Stimulated activated CD4-positive, alpha-beta T cell treated with anti-CD3 and anti-CD28 coated beads, Interleukin-2, amount 100 ng/mL, for 48 hours (primary cell): ENCODE measurements around the gene FAM83D.
"Not testable (repeated sequence)": the region's sequence is repeated elsewhere in the genome, so short reads cannot be mapped to it uniquely, and the experiment has no call there.

Experiments
- DNase-seq, 2 donors: peaks; one replicate each; pipeline ENCODE4 v3.0.0-alpha.2; 2020

Gene FAM83D

DNA sequence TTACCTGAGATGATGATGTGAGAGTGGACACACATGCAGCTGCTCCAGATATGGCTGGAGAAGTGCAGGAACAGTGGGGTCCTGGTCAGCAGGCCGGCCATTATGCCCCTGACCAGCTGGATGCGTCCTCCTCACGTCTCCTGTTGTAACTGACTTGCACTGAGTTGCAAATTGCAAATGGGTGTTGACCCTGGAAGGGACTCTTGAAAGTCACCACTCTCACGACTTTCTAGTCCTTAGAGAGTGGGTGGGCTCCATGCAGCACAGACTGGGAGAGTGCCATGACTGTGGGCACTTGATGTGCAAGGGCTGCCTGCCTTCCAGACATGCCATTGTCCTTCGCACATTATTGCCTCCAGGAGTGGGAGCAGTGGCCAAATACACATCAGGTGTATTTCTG lies 10.8 kb downstream of the FAM83D start:
- no peak for DNase-seq

DNA sequence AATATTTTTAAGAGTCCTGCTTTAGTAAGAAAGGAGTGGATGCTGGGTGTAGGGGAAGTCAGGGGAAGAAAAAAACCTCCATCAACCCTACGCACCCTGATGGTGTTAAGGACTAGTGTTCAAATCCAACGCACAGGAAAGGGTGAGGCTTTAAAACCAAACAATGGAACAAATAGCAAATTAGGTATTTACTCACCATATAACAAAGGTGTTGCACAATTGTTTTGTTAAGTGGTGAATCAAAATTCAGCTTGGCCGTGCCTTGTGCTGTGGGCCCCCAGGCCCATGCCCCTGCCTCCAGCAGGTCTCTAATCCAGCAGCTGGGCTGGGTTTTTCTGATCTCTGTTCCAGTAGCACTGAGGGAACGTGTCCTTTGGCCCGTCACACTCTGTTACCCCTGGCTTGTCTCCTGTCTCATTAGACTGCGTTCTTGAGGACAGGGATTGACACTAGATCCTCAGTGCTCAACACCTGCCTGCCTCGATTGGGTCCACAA lies 11.8 kb downstream of the FAM83D start:
- no peak for DNase-seq

DNA sequence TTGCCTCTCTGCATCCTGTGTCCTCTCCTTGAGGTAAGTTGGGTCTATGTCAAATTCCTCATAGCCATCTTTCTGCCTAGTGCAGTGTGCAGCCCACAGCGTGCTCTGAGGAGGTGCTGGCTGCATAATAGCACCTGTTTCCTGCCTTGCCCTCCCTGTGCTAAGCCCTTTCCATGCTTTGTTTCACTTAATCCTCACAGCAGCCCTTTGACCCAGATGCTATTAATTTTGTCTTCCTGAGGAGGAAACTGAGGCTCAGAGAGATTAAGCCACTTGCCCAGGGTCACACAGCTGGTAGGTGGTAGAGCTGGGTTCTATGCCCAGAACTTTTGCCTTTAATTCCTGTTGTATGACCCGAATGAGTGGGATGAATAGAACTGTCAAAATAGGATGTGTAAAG lies 13.5 kb downstream of the FAM83D start:
- no peak for DNase-seq

DNA sequence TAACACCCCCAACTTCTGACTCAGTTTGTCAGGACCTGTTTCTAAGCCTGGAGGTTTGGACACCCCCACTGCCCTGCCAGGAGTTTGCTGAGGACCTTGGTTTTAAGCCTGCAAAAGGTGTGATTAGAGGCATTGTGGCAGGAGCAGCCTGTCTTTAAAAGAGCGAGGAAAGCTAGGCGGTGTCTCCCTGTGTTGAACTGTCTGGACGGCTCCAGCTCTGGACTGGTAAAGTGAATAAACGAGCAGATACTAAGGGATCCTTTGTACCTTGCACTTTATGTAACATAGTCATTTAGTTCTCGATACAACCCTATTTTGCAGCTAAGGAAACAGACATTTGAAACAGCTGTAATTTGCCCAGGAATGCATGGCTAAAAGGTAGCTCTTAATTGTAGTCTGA lies 14.4 kb downstream of the FAM83D start:
- no peak for DNase-seq

DNA sequence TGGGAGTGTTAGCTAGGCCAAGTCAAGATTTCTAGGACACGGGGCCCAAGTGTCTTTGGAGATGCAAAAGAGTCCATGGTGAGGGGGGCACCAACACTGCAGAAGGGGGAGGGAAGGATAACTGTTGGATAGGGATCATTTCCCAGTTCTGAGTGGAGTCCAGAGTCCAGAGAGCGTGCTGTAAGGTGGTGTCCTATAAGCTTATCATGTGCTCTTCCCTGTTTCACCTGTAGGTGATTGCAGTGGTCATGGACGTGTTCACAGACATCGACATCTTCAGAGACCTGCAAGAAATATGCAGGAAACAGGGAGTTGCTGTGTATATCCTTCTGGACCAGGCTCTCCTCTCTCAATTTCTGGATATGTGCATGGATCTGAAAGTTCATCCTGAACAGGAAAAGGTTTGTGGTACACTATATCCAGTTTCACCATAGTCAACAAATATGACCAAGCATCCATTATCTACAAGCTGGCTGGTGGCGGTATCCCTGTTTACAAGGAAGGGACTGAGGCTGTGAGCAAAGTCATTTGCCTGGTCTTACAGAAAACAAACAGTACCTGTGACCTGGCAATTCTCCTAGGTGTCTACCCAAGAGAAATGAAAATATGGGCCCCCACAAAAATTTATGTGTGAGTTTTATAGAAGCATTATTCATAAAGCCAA lies 15.6 kb downstream of the FAM83D start:
- DNase-seq: no peak

DNA sequence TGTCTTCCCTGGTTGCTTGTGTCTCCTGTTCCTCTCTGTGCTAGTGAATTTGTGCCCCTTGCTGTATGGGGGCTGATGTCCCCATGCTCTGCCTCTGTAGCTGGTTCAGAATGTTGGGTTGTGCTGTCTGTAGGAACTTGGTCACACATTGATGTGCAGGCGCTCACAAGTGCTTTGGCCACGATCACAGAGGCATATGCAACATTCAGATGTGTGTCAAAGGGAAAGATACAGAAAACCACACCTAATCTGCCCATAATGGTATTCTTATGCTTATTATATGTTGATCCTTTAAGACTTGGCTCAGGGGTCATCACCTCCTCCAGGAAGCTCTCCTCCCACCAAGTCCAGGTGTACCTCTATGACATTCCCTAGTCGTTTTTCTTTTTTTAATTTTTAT lies 18.8 kb downstream of the FAM83D start:
- DNase-seq: no peak

DNA sequence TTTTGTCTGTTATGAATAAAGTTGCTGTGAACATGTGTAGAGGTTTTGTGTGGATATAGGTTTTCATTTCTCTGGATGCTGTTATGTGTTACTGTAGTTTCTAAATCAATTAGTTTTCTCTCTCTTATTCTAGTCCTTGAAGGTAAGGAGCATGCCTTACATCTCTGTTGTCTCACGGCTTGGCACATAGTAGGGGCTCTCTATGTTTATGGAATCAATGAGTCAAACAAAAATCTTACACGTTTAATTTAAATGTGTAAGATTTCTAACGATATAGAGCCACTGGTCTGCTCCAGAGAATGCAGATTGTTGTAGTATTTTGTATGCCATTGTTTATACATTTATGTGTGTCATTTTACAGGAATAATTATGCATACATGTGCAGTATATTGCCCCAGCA lies 20.6 kb downstream of the FAM83D start:
- DNase-seq: no peak

DNA sequence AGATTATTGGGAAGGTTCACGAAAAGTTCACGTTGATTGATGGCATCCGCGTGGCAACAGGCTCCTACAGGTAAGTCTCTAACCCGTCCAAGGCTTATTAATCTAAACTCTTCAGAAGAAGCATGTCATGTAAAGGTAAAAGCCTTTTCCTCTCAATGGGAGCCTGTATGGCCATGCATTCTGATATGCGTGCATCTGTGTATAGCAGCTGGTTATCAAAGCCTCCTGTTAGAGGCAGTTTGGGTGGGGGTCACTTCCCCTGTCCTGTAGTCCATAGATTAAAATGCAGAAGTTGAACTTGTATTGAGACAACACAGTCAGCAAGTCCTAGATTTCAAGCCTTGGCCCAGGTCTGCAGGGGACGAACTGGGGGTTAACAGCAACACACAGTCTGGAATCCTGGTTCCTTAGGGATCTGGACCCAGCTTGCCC lies 21.7 kb downstream of the FAM83D start:
- no peak for DNase-seq

DNA sequence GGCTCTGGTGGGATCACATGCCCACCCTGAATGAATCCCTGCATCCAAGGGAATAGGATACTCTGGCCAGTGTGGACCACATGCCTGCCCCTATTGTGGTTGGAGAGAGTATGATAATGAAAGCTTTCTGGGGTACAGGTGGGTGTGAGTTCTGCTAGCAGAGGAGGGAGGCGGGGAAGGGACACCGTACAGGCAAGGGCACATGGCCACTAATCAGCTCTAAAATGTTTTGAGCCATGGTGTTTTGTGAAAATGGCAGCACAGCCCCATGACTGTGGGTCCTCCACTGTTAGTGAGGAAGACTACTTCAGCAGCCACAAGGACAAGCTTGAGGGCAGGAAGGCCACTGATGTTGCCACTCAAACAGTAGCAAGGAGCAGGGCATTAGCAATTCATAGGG lies 24.0 kb downstream of the FAM83D start:
- no peak for DNase-seq

DNA sequence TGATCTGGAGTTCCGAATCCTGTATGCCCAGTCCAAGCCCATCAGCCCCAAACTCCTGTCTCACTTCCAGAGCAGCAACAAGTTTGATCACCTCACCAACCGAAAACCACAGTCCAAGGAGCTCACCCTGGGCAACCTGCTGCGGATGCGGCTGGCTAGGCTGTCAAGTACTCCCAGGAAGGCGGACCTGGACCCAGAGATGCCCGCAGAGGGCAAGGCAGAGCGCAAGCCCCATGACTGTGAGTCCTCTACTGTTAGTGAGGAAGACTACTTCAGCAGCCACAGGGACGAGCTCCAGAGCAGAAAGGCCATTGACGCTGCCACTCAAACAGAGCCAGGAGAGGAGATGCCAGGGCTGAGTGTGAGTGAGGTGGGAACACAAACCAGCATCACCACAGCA lies 25.4 kb downstream of the FAM83D start:
- no peak for DNase-seq

DNA sequence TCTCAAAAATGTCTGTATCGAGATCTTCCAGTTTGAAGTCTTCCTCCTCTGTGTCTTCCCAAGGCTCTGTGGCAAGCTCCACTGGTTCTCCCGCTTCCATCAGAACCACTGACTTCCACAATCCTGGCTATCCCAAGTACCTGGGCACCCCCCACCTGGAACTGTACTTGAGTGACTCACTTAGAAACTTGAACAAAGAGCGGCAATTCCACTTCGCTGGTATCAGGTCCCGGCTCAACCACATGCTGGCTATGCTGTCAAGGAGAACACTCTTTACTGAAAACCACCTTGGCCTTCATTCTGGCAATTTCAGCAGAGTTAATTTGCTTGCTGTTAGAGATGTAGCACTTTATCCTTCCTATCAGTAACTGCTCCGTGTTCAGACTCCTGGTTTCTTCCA lies 25.9 kb downstream of the FAM83D start:
- DNase-seq: no peak

DNA sequence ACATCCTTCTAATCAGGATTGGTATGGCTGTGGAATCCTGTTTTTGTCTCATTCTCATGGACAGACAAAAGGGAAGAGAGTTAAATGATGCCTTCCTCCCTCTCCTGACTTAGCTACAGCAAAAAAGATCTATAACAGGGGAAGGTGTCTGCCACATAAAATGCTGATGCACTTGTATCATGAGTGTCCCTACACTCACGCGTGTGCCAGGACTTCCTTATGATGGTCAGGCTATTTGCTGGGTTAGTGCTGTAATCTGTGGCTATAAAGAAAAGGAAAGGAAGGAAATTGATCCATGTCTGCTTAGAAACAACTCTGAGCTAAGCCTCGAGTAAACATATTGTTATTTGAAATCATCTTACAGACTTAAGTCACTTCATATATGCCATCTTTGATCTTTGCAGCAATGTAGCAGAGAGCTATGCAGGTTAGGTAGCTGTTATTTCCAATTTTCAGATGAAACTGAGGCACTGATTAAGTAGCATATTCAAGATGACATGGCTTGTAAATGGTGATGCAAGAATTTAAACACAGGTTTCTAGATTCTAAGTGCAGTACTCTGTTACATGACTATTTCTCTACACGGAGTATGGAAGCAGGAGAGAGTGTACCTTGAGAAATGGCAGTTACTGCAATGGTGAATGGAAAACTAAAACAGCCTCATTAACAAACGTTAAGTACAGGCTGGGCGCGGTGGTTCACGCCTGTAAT lies 27.6 kb downstream of the FAM83D start:
- no peak for DNase-seq

DNA sequence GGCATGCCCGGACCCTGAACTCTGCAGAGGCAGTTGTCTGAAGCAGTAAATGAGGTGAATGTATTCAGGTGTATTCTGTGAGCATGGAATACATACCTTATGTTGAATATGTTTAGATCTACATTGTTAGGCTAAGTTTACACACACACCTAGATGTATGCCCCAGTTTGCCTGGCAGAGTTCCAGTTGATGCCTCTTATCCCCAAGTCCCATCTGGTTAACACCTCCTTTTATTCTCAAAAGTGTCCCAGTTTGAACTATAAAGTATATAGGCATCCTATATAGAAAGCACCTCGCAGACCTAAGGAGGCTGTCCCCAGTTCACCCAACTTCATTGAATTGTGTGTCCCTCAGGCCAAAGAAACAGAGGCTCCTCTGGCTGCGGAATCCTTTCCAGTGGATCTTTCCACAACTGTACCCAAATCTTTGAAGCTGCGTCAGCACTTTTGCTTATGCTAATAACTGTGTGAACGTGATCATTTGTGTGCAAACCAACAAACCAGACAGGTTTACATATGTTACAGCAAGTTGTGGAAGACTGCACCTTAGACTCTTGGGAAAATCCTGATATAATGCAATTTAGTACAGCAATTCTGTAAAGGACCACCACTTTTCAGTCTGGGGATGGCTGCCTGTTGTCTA lies 31.1 kb downstream of the FAM83D start:
- DNase-seq: no peak

DNA sequence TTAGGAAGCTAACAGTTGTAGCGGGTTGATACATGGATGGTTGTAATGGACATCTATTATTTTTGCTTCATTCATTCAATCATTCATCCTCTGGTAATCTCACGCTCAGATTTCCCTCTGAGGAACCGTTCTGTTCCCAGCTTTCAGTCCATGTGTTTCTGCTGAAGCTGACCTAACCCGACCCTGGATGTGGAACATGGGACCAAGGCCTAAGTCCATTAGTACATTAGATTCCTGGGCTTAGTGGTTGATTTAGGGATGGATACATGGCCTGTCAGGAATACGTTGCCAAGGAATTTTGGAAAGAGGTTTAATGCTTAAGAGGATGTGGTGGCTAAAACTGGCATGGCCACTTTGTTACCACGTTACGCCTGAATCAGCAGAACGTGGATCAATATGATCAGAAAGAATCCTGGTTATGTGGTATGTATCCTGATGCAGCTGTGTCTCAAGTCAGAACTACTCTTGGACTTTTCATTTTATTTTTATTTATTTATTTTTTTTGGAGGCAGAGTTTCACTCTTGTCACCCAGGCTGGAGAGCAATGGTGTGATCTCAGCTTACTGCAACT lies 31.8 kb downstream of the FAM83D start:
- no peak for DNase-seq

DNA sequence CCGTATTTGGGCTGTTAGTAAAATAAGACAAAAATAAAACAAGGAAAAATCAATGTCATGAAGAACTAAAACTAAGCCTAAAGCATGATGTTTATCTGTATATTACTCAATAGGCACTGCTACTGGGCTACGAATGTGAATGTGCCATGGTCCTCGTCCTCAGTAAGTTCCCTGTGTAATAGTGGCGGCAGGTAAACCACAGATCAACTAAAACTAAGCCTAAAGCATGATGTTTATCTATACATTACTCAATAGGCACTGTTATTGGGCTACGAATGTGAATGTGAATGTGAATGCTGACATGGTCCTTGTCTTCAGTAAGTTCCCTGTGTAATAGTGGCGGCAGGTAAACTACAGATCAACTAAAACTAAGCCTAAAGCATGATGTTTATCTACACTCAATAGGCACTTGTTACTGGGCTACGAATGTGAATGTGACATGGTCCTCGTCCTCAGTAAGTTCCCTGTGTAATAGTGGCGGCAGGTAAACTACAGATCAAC lies 34.0 kb downstream of the FAM83D start:
- not testable (repeated sequence) for DNase-seq

DNA sequence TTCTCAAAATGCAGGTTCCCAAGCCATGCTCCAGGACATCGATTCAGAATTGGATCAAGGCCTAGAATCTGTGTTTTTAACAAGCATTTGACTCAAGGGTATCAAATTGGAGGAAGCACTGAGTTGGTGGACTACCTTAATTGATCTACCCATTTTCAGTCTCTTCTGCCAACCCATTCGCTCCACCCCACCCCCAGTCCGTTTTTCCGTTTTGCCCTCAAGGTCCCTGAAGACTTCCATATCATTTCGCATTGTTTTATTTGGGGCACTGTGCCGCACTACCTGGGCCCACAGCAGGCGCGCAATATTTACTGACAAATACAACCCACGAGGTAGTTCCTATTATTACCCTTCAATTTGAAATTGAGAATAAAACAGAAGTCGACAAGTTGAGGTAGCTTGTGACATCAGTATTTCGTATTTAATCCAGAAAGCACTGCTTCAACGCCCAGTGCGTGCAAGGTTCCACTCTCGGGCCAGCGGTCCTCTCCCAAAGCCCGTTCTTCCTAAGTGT lies 35.4 kb downstream of the FAM83D start:
- peak in 1 of 2 donors; percentile 21 for DNase-seq

DNA sequence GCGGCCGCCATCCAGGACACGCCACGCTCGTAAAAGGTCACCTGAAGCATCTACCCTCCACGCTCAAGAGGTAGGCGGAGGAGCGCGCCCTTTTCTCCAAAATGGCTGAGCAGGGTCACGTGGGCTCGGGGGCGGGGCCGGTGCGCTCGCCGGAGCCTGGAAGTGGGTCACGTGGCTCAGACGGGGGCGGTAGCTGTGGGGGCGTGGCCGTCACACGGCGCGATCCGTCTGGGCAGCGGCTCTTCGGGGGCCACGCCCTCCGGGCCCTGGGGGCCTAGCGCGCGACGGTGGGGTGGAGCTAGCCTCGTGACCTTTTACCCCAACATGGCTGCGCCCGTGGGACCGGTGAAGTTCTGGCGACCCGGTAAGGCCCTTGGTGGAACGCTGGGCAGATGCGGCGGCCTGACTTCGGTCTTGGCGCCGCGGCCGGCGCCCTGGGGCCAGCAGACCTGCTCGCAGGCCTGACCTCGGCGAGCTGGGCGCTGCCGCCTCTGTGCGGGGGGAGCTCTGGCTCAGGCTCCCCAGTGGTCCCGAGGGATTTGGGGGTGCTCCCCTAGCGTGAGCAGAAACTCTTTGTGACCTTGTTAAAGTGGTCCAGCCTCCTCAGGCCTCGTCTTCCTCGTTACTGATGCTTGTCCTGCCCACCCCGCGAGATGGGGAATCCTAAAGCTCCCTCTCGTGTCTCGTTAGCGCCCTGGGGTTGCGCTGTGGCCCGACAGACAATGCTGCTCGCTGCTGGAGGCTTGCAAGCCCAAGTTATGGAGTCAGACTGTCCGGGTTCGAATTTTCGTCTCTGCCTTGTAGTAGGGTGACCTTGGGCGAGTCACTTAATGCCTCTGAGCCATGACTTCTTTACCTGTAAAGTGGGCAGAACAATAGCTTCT lies 36.1 kb downstream of the FAM83D start, which contains the start of gene DHX35:
TSS of gene DHX35 (plus strand) at position 301 of the 884 bp plus-strand sequence. CDS start at position 325, 24 bp downstream.
- DNase-seq: peak; percentile 98 to 99

DNA sequence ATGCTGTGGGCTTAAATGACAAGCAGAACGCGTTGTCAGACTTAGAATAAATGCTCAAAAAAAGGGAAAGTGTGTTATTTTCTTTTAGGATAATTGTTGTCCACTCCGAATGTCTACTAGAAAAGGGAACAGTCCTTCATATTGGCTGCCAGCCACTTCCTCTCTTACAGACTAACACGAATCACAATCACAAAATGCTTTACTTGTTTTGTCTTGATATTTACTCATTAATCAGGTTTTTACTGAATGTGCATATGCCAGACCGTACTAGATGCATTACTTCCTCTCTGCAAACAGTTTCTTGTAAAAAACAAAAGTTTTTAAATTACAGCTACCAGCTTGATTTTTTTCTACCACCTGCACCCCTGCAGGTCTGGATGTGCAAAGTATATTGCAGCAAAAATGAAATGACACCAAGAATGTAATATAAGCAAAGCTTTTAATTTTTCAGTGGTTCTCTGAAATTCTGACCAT lies 36.7 kb downstream of the FAM83D start:
- DNase-seq: no peak

DNA sequence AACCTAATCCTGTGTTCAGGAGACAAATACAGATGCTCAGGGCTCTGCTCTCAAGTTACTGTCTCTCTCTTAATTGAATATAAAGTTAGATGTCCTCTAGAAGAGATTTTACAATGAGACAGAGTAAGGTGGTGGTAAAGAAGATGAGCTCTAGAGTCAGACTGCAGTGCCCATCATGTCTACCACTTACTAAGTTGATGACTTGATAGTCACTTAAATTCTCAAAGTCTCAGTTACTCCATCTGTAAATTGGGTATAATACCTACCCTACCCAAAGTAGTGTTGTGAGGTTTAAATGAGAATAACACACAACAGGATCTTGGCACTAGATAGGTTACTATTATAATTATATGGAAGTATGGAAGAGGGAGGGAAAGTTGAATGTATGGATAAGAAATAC lies 37.5 kb downstream of the FAM83D start:
- DNase-seq: no peak

DNA sequence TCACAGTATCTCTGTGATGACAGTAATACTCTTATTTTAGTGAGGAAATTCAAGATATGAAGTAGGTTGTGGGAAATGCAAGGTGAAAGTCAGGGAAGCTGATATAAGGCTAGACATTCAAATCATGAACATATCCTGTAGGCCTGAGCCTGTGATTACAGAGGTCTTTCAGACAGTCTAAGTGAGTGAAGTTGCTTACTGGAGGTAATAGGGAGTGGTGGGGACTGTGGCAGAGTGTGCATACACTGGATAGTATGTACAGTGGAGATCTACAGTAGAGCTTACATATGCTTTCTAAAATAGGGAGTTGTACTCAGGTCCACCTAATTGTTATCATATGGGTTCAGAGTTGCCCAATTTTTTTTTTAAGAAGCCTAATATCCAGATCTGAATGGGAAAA lies 39.0 kb downstream of the FAM83D start:
- DNase-seq: no peak

DNA sequence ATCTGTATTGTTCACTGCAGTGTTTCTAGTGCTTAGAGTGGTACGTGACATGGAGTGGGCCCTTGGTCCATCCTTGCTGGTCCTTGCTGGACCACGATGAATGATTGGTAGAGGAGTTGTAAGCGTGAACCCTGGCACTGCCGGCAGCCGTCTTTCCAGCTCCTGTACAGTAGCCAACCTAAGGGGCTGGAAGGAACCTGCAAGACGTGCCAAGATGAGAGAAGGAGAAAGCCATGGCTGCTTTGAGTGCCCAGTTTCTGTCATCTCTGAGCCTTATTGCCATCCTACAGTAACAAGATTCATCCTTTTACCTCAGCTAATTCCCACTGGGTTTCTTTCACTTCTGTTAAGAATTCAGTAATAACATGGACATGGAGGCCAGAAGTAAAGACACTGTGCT lies 41.9 kb downstream of the FAM83D start:
- no peak for DNase-seq

DNA sequence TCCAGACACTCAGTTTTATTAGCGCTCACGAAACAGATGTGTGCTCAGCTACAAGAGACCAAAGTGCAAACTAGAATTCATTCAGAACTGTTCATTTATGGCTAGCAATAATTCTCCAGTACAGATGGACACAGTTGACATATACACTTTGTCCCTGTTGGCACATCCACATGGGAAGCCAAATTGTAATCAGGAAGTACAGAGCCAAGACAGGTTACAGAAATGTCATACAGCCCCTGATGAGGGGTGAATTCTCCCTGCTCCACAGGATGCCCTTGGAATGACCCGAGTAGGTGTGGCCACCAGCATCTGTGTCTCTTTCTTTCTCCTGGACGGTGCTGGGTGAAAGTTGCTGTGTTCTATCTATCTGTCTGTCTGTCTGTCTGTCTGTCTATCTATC lies 43.5 kb downstream of the FAM83D start:
- no peak for DNase-seq
